SU-DHL-6 (cell line): ENCODE results near the gene KAZN.

Source experiments
- CTCF ChIP-seq: fragments of 200-600 bp; sonication (generic); IDR thresholded peaks from one replicate; pipeline ENCODE4 v1.5.1; 2017; ENCODE audit warnings: antibody characterized with exemption, mild to moderate bottlenecking, low read length, moderate library complexity; ENCODE audit not compliant: insufficient read depth, poor library complexity, severe bottlenecking
- EZH2phosphoT487 ChIP-seq: fragments of 200-600 bp; sonication (generic), shearing (Covaris generic); conservative IDR thresholded peaks from 2 replicates; pipeline ENCODE4 v1.6.1; 2018; ENCODE audit warnings: mild to moderate bottlenecking, antibody characterized with exemption, low read length, moderate library complexity, mixed read lengths

GRCh38 chr1:15038232-15039016 lies 439.9 kb downstream of the KAZN start:
- TF ChIP-seq CTCF, result no peak
- no peak for TF ChIP-seq EZH2phosphoT487
